Stimulated activated CD4-positive, alpha-beta T cell treated with anti-CD3 and anti-CD28 coated beads, Interleukin-12 subunit alpha, Interleukin-12 subunit beta, amount 100 ng/mL, for 48 hours (primary cell): ENCODE data around the gene IL1RL1.
A peak's percentile ranks its signal among the peaks of the same experiment; 100 is the strongest.

Experiments used
- DNase-seq, 3 donors: peaks; one replicate each; pipeline ENCODE4 v3.0.0-alpha.2; 2020; ENCODE audit warnings: low read depth in 2 of 3, low spot score in 1 of 3

The IL1RL1 gene

DNA sequence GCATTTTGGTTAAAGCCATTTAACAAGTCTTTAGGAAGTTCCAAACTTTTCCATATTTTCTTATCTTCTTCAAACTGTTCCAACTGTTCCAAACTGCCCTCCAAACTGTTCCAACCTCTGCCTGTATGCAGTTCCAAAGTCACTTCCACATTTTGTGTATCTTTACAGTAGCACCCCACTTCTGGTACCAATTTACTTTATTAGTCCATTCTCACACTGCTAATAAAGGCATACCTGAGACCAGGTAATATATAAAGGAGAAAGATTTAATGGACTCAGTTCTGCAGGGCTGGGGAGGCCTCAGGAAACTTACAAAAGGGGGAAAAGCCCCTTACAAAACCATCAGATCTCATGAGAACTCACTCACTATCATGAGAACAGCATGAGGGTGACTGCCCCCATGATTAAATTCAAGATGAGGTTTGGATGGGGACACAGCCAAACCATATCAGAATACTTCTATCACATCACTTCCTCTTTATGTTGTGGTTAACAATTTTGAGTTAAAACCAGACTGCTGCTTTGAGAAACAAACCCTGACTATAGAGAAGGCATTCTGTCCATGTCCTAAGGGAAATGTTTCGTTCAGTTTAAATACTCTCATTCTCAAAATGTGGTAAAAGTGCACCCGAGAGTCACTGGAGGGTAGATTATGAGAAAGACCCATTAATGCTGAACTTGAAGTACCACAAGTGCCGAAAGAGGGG is 55.2 kb downstream of the IL1RL1 start:
- DNase-seq = no peak

DNA sequence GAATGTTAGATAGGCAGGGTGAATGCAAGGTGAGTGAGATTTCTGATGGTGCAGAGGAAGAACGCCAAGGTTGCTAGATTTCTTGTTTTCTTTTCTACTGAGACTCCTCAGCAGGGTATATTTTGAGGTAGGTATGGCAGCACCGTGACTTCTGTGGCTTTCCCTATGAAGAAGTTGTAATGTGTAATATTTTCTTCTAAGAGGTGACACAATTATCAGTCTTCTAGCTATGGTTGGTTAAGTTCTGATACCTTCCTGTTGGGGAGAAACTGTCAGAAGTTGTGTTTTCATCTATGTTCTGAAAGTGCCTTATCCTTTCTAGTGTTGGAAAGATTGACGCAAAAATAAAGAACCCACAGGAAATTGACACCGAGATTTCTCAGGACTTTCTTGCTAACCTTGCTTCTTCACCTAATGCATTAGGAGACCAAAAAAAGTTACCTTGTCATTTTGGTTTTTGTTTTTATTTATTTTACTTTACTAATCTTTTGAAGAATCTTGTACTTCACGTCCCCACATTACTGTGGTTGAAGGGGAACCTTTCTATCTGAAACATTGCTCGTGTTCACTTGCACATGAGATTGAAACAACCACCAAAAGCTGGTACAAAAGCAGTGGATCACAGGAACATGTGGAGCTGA is 56.1 kb downstream of the IL1RL1 start:
- DNase-seq = peak in 1 of 3 donors; percentile 26

DNA sequence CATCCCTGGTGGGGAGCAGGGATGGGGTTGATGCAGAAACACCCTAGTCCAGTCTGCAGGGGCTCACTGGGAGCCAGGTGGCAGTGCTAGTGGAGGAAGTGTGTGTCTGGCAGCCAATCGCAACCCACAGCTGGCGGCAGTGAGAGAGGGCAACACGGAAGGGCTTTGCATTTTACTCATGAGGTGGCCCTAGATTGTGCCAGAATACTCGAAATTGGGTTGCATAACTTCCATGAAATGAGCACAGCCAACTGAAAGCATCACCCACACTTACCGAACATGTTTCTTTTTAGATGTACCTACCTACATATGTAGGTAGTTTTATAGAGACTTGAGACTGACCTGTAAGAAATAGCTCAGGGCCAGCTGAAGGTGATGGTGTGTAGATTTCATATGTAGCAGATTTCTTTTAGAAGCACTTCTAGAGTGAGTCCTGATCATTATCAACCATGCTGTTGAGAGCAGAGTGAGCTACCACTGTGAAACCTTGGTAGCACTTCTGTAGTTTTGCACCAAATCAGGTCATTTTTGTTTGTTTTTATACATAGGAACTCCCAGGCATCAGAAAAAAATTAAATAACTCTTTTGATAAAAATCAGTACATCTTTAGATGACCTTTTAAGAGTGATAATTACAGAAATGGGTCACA is 57.2 kb downstream of the IL1RL1 start:
- DNase-seq = no peak

GRCh38 chr2:102369866-102370265 is 58.5 kb downstream of the IL1RL1 start:
- DNase-seq = no peak

- DNase-seq = no peak
Observed at GRCh38 chr2:102376052-102376591, 64.8 kb downstream of the IL1RL1 start.

GRCh38 chr2:102383722-102384121 is 72.4 kb downstream of the IL1RL1 start:
- DNase-seq = no peak

DNA sequence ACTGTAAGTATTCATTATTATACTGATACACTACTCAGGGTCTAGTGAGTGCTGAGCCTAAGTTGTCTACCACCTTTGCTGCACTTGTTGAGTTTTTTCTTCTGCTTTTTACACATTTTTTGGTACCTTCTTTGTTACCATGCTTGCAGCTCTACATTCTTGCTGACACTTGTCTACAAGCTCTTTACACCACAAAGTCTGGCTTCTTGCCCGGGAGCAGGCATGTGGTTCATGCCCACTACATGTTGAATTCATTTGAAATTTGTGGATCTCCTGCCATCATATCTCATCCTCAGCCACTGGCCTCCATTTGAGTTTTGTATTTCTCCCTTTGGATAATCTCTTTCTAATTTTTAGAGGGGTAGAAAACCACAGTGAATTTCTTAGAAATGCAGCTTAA is 74.2 kb downstream of the IL1RL1 start:
- DNase-seq = no peak

DNA sequence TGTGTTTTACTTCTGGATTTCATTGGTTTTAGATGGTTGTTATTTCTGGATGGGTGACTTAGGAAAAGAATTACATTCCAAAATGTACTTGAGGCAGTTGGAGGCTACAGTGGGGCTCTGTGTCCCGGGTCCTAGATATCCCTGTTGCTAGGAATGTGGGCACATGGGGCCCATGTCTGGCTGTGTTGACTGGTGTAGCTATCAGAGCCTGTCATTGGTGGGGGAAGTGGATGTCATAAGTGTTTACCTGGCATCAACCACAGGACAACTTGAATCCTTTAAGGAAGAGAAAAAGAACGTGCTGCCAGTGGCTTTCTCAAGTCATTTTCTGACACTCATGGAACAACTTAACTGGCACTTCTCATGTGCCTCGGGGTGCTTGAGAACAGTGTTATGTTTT is 74.6 kb downstream of the IL1RL1 start:
- DNase-seq = no peak

DNA sequence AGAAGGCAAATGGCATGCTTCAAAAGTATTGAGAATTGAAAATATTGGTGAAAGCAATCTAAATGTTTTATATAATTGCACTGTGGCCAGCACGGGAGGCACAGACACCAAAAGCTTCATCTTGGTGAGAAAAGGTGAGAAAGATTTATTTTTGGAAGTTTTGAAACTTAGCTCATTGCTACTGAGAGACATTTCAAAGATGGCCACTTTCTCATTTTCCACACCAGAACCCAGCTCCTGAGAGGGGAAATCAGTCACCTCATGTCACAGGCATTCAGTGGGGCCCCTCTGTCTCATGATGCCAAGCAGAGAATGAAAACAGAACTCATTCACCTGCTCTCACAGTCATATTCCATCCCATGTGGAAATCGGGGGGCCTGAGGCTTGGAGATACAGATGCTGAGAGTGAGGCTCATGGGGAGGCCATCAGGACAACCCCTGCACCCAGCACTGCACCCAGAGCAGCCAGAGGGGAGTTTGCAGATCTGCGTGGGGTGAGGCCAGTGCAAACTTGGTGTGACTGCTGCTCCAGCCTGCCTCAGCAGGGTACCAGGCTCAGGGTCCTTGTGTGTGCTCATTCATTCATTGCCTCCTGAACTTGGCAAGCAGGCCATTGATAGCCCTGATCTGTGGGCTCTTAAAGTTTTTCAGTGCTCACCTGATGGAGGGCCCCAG is 75.6 kb downstream of the IL1RL1 start:
- DNase-seq = no peak

GRCh38 chr2:102387763-102388546 is 76.6 kb downstream of the IL1RL1 start:
- no peak for DNase-seq

DNA sequence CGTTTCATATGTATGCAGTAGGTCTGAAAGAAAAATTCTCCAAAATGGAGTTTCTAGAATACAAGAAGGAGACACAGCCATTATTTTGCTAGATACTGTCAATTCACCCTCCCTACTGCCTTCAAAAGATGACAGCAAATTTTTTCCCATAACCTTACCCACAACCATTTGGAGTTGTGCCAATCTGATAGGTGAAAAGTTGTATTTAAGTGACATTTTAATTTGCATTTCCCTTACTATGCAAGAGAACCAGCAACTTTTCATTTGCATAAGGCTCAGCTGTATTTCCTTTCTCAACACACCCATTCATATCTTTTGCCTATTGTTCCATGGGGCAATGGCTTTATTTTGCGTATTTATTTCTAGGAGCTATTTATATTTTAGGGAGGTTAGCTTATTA is 80.2 kb downstream of the IL1RL1 start:
- peak in 1 of 3 donors; percentile 59 for DNase-seq

DNA sequence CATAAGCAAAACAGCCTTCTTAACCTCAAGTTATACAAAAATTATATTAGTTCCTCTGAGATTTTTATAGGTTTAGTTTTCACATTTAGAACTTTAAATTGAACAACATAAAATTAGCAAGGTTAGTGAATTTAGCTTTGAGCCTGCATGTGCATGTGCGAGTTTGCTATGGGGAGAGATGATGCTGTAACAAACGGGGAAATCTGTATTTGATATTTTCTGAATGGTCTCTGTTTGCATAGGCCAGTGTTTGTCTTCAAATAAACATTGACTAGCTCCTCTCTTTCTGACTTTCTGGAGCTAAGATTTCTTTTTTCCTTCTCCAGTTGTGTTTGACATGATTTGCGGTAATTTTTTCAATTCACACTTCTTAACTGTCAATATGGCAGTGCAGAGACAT is 80.7 kb downstream of the IL1RL1 start:
- DNase-seq = no peak

GRCh38 chr2:102392942-102393341 is 81.6 kb downstream of the IL1RL1 start:
- DNase-seq = no peak

GRCh38 chr2:102396012-102396411 is 84.6 kb downstream of the IL1RL1 start:
- no peak for DNase-seq

- no peak for DNase-seq
Observed at GRCh38 chr2:102397209-102397608, 85.8 kb downstream of the IL1RL1 start.

DNA sequence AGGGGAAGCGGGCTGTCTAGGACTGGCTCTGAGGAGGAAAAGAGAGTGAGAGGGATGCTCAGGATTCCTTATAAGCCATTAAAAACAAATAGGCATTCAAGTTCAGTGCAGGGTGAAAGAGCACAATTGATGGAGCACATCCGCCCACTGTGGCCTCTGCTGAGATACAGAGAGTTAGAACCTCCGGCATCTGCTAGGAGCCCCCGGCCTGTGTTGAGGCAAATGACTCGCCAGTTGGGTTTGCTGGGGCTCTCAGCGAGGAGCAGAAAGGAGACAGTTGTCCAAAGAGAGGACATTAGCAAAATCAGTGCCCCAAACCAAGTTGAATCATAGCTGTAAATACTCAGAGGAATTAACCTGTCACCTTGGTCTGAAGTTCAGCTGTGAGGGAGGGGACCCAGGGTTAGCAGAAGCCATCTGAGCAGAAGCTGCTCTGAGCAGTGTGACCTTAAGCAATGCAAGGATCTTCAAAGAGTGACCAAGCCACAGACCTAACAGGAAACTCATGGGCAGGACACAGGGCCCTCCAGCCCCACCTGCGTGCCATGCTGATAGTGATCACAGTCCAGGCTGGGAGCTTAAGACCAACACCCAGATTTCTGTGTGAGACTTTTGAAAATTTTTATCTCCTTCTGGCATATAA is 88.3 kb downstream of the IL1RL1 start:
- DNase-seq = no peak

DNA sequence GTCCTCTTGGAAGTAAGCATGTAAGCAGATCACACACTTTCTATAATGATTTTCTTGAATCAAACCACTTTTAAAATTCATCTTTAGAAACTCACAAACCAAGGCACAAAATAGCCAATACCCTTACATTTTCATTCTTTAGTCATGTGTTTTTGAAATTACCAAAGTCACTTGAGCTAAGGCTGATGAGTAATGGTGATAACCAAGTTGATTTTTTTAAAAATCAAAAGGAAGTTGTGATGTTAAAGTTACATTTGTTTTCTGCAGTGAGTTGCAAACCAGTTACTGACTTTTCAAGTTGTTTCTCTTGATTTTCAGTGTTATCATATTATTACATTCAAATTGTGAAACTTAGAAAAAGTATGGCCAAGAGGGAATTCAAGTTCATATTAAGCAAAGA is 90.1 kb downstream of the IL1RL1 start:
- DNase-seq = no peak
